Measurements from ENCODE around the gene ADGRG6.

- no peak for TF ChIP-seq EZH2 (IDR thresholded peaks at IDR 0.05; ENCODE audit: borderline replicate concordance, low read depth, low read length, poor library complexity, severe bottlenecking)
- TF ChIP-seq, protein P1, sequence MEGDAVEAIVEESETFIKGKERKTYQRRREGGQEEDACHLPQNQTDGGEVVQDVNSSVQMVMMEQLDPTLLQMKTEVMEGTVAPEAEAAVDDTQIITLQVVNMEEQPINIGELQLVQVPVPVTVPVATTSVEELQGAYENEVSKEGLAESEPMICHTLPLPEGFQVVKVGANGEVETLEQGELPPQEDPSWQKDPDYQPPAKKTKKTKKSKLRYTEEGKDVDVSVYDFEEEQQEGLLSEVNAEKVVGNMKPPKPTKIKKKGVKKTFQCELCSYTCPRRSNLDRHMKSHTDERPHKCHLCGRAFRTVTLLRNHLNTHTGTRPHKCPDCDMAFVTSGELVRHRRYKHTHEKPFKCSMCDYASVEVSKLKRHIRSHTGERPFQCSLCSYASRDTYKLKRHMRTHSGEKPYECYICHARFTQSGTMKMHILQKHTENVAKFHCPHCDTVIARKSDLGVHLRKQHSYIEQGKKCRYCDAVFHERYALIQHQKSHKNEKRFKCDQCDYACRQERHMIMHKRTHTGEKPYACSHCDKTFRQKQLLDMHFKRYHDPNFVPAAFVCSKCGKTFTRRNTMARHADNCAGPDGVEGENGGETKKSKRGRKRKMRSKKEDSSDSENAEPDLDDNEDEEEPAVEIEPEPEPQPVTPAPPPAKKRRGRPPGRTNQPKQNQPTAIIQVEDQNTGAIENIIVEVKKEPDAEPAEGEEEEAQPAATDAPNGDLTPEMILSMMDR (conservative IDR thresholded peaks at IDR 0.05; ENCODE audit: low read depth, low read length), result no peak
Measured at GRCh38 chr6:142457638-142458406, 156.0 kb downstream of the ADGRG6 start.

Data from A673 (cell line).